Tibial nerve (tissue), 4 donors: ENCODE data around the gene KLF1. TPM values are rescaled to one million over a fixed set of nuclear protein-coding genes. Genes with fewer than 3 reads are reported as not detected.

Experiments used
- DNase-seq, 2 donors: peaks; one replicate each; pipeline ENCODE4 v3.0.0-alpha.2; 2019; ENCODE audit warnings: low spot score in 2 of 2
- H3K27ac ChIP-seq, 4 donors: fragments of 200-600 bp; sonication (generic) in 3 of 4; one replicate each; pipeline ENCODE4 v1.5.1; 2017 to 2019; ENCODE audit warnings: mild to moderate bottlenecking in 1 of 4
- H3K27me3 ChIP-seq, 2 donors: fragments of 200-600 bp; sonication (generic) in 1 of 2; one replicate each; pipeline versions ENCODE4 v1.5.1 to v1.6.0; 2017 to 2019
- H3K36me3 ChIP-seq, 3 donors: fragments of 200-600 bp; sonication (generic); one replicate each; pipeline ENCODE4 v1.5.1; 2018 to 2019
- H3K4me1 ChIP-seq, 4 donors: fragments of 200-600 bp; sonication (generic) in 3 of 4; one replicate each; pipeline ENCODE4 v1.5.1; 2017 to 2019
- H3K4me3 ChIP-seq, 4 donors: fragments of 200-600 bp; sonication (generic) in 3 of 4; one replicate each; pipeline ENCODE4 v1.5.1; 2017 to 2019; ENCODE audit warnings: mild to moderate bottlenecking in 1 of 4, moderate library complexity in 1 of 4
- H3K9me3 ChIP-seq, 4 donors: fragments of 200-600 bp; sonication (generic) in 3 of 4; one replicate each; pipeline ENCODE4 v1.5.1; 2017 to 2019
- EP300 ChIP-seq, 2 donors: sonication (generic); formaldehyde crosslinking; IDR thresholded peaks; one replicate each; pipeline ENCODE4 v1.6.1; 2017; ENCODE audit warnings: antibody characterized with exemption in 2 of 2, mild to moderate bottlenecking in 1 of 2
- POLR2A ChIP-seq, 2 donors: fragments of 450-650 bp; IDR thresholded peaks; one replicate each; pipeline ENCODE4 v1.6.1; 2017; ENCODE audit warnings: antibody characterized with exemption in 2 of 2, mild to moderate bottlenecking in 2 of 2, moderate library complexity in 2 of 2
- WGBS, 2 donors: methylation state at CpG; one replicate each; pipeline ENCODE4 v1.1.5; 2018; 5-methylcytosine and 5-hydroxymethylcytosine counted together
- total RNA-seq, 4 donors: library from RNA; depleted of rRNA; stranded (reverse); fragments of >200 nt; gene quantifications; one replicate each; pipeline ENCODE4 v1.1.0, GENCODE V29; 2016
- TF ChIP-seq, protein P1 (sequence below), 5 experiments: fragments of 200-600 bp in 3 of 5; fragments of 450-650 bp in 2 of 5; sonication (generic) in 3 of 5; IDR thresholded peaks; one replicate each; pipeline ENCODE4 v1.5.1; 2016 to 2019; ENCODE audit warnings: antibody characterized with exemption in 5 of 5, mild to moderate bottlenecking in 3 of 5, moderate library complexity in 2 of 5

Gene KLF1
- total RNA-seq, 4 donors from 2014 or later, result not detected

DNA sequence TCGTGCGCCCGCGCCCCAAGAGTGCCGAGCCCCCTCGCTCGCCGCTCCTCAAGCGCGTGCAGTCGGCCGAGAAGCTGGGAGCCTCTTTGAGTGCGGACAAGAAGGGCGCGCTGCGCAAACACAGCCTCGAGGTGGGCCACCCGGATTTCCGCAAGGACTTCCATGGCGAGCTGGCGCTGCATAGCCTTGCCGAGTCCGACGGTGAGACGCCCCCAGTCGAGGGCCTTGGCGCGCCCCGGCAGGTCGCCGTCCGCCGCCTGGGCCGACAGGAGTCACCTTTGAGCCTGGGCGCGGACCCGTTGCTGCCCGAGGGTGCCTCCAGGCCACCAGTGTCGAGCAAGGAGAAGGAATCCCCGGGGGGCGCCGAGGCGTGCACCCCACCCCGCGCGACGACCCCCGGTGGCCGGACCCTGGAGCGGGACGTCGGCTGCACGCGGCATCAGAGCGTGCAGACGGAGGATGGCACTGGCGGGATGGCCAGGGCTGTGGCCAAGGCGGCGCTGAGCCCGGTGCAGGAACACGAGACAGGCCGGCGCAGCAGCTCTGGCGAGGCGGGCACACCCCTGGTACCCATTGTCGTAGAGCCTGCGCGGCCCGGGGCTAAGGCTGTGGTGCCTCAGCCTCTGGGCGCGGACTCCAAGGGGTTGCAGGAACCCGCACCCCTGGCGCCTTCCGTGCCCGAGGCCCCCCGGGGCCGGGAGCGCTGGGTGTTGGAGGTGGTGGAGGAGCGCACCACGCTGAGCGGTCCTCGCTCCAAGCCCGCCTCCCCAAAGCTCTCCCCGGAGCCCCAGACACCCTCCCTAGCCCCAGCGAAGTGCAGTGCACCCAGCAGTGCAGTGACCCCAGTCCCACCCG lies 12.9 kb downstream of the KLF1 start:
- no peak overlapping the region for H3K4me3 ChIP-seq
- no peak for DNase-seq
- H3K9me3 ChIP-seq, result no peaks in the 10 kb centered on the region
- TF ChIP-seq POLR2A (IDR thresholded peaks at IDR 0.05) (no peak), EP300 (IDR thresholded peaks at IDR 0.05) (no peak)
- TF ChIP-seq, protein P1, sequence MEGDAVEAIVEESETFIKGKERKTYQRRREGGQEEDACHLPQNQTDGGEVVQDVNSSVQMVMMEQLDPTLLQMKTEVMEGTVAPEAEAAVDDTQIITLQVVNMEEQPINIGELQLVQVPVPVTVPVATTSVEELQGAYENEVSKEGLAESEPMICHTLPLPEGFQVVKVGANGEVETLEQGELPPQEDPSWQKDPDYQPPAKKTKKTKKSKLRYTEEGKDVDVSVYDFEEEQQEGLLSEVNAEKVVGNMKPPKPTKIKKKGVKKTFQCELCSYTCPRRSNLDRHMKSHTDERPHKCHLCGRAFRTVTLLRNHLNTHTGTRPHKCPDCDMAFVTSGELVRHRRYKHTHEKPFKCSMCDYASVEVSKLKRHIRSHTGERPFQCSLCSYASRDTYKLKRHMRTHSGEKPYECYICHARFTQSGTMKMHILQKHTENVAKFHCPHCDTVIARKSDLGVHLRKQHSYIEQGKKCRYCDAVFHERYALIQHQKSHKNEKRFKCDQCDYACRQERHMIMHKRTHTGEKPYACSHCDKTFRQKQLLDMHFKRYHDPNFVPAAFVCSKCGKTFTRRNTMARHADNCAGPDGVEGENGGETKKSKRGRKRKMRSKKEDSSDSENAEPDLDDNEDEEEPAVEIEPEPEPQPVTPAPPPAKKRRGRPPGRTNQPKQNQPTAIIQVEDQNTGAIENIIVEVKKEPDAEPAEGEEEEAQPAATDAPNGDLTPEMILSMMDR (IDR thresholded peaks at IDR 0.05), result no peak
- H3K4me1 ChIP-seq, result no peaks in the 10 kb centered on the region
- no peak overlapping the region for H3K27ac ChIP-seq
- 87 to 95% methylated on average over 60 to 84 of the region's 86 CpGs for whole genome bisulfite sequencing, 2 donors
- peaks cover 0 to 62% (median 14%) of the 10 kb centered on the region in 3 donors for H3K36me3 ChIP-seq
- H3K27me3 ChIP-seq, result no peaks in the 10 kb centered on the region

DNA sequence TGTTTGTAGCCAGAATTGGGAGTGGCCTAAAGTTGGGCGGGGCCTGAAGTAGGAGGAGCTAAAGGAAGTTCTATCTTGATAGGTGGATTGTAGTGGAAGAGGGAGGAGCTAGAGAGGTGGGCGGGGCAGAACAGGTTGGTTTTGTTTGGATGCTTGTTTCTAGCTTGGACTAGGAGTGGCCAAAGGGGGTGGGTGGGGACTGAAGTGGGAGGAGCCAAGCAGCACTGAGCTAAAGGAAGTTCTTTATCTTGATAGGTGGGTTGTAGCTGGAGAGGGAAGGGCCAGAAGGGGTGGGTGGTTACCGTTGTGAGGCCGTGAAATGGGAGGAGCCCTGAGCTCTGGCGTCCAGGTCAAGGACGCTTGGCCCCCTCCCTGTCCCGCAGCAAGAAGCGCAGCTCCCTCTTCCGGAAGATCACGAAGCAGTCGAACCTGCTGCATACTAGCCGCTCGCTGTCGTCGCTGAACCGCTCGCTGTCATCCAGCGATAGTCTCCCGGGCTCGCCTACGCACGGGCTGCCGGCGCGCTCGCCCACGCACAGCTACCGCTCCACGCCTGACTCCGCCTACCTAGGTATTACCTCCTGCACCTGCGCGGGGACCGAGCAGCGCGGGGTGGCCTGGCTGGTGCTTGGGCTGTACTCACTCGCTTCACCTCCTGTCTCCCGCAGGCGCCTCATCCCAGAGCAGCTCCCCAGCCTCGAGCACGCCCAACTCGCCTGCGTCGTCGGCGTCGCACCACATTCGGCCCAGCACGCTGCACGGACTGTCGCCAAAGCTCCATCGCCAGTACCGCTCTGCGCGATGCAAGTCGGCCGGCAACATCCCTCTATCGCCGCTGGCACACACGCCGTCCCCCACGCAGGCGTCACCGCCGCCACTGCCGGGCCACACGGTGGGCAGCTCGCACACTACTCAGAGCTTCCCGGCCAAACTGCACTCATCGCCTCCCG lies 13.8 kb downstream of the KLF1 start:
- no peak overlapping the region for H3K27ac ChIP-seq
- DNase-seq, result no peak
- no peak for TF ChIP-seq POLR2A (IDR thresholded peaks at IDR 0.05)
- H3K27me3 ChIP-seq, result peaks cover 0 to 6% of the 10 kb centered on the region in 2 donors
- peaks cover 0 to 53% (median 12%) of the 10 kb centered on the region in 3 donors for H3K36me3 ChIP-seq
- no peak overlapping the region for H3K4me3 ChIP-seq
- no peaks in the 10 kb centered on the region for H3K4me1 ChIP-seq
- H3K9me3 ChIP-seq, result no peaks in the 10 kb centered on the region
- 61 to 66% methylated on average over 64 to 70 of the region's 70 CpGs for WGBS, 2 donors

DNA sequence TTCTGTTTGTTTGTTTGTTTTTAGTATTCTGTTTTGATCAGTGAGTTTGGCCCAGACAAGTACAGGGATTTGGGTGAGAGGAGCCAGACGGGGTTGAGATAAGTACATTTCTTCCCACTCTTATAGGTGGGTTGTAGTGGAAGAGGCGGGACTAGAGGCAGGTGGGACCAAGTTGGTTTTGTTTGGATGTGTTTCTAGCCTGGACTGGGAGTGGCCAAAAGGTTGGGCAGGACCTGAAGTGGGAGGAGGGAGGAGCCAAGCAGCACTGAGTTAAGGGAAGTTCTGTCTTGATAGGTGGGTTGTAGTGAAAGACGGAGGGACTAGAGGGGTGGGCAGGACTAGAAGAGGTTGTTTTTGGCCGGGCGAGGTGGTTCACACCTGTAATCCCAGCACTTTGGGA lies 14.7 kb downstream of the KLF1 start:
- DNase-seq, result no peak
- WGBS, 2 donors, result 84 to 85% methylated on average over 5 of the region's 5 CpGs

DNA sequence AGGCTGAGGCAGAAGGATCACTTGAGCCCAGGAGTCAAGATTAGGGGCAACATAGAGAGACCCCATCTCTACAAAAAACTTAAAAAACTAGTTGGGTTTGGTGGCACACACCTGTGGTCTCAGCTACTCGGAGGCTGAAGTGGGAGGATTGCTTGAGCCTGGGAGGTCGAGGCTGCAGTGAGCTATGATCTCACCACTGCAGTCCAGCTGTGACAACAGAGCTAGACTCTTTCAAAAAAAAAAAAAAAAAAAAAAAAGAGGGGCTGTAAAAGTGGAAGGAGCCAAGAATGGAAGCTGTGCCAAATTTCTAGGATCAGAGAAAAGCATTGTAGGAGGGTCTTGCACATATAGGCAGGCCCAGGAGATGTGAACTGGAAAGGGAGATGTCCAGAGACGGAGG lies 15.3 kb downstream of the KLF1 start:
- no peak for DNase-seq
- Histone ChIP-seq H3K27ac (no peak overlapping the region), H3K4me1 (peaks cover 0 to 11% (median 2%) of the 10 kb centered on the region in 4 donors), H3K27me3 (peaks cover 0 to 17% of the 10 kb centered on the region in 2 donors), H3K36me3 (peaks cover 0 to 38% (median 6%) of the 10 kb centered on the region in 3 donors), H3K9me3 (no peaks in the 10 kb centered on the region), H3K4me3 (no peak overlapping the region)
- no peak for TF ChIP-seq POLR2A (IDR thresholded peaks at IDR 0.05)
- TF ChIP-seq EP300 (IDR thresholded peaks at IDR 0.05), result no peak
- TF ChIP-seq, protein P1 (IDR thresholded peaks at IDR 0.05), result no peak
- 49 to 62% methylated on average over 3 of the region's 3 CpGs for WGBS, 2 donors

More for the DNA sequence above, 14.7 kb downstream of the KLF1 start:
- Histone ChIP-seq H3K4me1 (peaks cover 0 to 8% (median 2%) of the 10 kb centered on the region in 4 donors), H3K9me3 (no peaks in the 10 kb centered on the region), H3K36me3 (peaks cover 0 to 43% (median 6%) of the 10 kb centered on the region in 3 donors), H3K27ac (no peak overlapping the region), H3K27me3 (peaks cover 0 to 14% of the 10 kb centered on the region in 2 donors), H3K4me3 (no peak overlapping the region)
- TF ChIP-seq, protein P1 (IDR thresholded peaks at IDR 0.05), result no peak
- TF ChIP-seq EP300 (IDR thresholded peaks at IDR 0.05), result no peak

DNA sequence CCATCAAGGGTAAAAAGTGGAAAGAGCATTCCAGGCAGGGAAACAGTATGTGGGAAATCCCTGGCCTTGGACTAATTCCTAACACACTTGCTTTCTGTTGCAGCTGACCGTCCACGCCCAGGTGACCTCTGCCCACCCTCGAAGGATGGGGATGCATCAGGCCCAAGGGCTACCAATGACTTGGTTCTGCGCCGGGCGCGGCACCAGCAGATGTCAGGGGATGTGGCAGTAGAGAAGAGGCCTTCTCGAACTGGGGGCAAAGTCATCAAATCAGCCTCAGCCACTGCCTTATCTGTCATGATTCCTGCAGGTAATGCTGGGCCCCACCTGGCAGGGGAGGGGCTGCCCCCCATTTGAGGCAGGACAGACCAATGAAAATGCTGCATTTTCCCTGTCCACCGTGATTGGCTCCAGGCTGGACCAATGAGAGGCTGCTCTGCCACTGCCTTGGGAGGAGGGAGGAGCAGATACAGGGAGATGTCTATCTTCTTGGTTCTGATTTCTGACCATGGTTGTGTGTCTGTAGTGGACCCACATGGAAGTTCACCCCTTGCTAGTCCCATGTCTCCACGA lies 18.4 kb downstream of the KLF1 start:
- peaks cover 0 to 22% of the 10 kb centered on the region in 2 donors for H3K27me3 ChIP-seq
- peaks cover 0 to 7% (median 0%) of the 10 kb centered on the region in 3 donors for H3K36me3 ChIP-seq
- DNase-seq, result no peak
- H3K27ac ChIP-seq, result no peak overlapping the region
- TF ChIP-seq EP300 (IDR thresholded peaks at IDR 0.05) (no peak), POLR2A (IDR thresholded peaks at IDR 0.05) (no peak)
- TF ChIP-seq, protein P1 (IDR thresholded peaks at IDR 0.05), result no peak
- no peaks in the 10 kb centered on the region for H3K9me3 ChIP-seq
- WGBS, 2 donors, result 93 to 94% methylated on average over 10 of the region's 10 CpGs
- peaks cover 0 to 11% (median 2%) of the 10 kb centered on the region in 4 donors for H3K4me1 ChIP-seq
- no peak overlapping the region for H3K4me3 ChIP-seq
